Ecto neural progenitor cell (in vitro differentiated cells): ENCODE results near the gene ZFP69B.
A peak's percentile ranks its signal among the peaks of the same experiment; 100 is the strongest.

ENCODE experiments used
- DNase-seq: peaks from one replicate; pipeline ENCODE4 v3.0.0-alpha.2; 2018; ENCODE audit warnings: low spot score

The ZFP69B gene

DNA sequence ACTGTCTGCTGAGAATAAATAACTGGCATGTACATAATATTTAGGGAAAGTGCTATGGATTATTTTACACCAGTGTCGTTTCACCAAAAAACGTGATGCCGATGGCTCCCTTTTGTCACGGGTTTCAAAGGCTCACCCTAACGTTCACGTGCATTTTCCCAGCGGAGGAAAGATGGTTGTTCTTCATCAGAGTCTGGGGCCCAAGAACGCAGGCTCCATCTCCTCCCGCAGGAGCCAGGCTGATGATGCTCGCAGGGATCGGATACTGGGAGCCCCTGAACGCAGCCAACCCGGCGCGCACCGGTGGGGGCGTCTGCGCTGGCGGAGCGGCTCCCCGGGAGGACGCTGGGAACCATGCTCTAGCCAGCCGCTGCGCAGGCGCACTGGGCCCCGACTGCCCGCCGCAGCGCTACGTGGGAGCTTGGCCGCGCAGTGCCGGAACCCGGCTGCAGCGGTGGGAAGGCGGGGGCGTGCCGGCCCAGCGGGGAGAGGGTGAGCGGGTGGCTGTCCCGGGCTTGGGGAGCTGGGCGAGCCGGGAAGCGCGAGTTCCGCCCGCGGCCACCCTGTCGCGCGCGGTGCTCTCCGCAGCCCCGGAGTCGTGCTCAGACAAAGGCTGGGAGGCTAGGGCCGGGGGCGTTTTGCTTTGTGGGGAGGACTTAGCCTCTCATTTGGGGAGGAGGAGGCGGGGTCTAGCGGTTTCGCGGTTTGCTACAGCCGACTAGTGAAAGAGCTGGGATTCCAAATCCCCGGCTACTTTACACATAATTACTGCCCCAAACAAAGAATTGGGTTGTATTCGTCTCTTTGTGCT lies at the start of gene ZFP69B:
TSS of gene ZFP69B (plus strand) at position 793 of the 811 bp plus-strand sequence. CDS start 486 bp downstream, outside the sequence.
- DNase-seq, result peak; percentile 96

DNA sequence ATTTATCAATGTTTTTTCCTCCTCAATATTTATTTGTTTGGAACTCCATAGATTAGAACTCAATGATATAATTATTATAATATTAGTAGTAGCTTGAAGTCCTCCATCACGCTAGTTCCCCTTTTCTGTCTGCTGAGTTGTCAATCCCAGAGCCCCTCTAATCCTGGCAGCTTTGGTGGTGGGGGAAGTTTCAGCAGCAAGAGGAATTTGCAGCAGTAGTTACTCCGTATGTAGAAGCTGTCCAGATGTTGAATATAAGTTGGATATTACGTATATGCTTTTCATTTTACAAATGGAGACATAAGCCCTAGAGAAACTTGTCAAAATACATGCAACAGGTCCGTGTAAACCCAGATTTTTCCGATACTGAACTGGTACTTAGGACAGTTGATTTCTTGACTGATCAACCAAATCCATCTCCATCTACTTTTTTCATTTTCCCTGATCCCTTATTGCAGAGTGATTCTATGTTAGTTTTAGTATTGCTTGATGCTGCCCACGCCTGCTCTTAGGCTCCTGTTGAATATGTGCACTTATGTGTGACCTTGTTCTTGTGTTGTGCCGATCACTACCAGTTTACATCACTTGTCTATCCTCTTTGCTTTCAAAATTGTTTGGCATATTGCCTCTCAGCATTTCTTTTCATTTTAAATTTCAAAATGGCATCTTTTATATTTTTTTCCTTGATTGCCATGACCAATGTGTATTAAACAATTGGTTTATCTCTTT lies 48.6 kb upstream of the ZFP69B start:
- DNase-seq, result no peak

DNA sequence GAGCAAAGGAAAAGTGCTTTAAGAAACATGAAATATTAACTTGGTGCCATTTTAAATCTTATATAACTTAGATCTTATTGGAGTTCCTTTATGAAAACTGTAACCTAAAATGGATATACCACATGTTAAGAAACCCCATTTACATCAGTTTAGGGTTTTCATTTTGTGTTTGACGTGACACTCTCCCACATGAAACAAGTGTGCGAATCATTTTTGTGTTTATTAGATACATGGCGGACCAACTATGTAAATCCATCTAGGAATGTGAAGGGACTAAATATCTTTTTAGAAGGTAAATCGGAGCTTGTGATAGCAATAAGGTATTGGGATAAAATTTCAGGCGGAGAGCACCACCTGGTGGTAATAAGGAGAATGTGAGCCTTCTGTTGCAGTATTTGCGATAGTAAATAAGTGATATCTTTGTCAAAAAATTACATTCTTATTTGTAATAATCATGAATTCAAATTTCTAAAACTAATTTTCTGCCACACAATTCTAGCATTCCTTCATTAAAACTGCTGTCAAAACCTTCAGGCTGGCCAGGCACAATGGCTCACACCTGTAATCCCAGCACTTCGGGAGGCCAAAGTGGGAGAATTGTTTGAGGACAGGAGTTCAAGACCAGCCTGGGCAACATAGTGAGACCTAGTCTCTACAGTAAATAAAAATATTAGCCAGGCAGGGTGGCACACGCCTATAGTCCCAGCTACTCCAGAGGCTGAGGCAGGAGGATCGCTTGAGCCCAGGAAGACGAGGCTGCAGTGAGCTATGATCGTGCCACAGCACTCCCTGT lies 45.4 kb upstream of the ZFP69B start:
- no peak for DNase-seq

DNA sequence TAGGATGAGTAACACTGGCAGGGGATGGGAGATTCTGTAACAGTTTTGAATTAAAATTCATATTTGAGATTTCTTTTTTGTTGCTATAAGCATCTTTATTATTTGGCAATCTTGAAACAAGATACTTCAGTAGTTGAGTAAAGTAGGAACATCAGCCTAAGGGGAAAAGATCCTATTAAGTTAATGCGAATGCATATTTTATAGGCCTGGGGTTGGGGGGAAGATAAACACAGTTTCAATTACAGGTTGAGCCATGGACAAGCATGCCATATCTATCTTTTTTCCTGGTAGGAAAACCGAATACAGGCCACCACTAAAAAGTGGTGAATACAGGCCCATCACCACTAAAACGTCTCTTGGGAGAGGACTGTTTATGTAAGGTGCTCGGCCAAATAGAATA lies 44.5 kb upstream of the ZFP69B start:
- DNase-seq, result no peak

DNA sequence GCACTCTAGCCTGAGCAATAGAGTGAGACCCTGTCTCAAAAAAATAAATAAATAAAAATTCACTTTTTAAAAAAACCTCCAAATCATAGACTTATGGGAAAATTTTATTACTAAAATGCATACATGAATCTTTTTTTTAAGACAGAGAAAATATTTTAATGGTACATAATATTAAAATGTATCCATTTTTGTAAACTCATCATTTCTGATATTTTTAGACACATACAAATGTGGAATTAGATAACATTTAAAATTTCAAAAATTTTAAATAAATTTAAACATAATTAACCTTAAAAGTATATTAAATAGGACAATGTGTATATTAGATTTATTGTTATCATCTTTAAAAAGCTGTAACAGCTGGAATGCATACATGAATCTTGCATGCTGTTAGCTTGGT lies 42.8 kb upstream of the ZFP69B start:
- DNase-seq, result no peak

DNA sequence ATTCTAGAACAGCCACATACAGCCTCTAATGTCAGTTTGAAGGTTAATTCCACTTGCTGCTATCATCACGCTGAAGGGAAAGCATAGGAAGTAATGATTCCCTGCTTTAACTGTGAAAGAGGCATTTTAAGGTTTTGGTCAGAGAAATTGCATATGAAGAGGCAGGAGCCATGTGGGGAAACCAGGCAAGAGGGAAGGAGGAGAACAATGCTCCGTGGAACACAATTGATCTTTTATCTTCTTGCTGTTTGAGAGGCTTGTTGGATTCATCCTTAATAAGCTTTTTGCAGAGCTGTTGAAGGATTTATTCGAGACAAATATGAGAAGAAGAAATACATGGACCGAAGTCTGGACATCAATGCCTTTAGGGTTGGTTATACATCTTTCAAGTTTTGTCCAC lies 40.8 kb upstream of the ZFP69B start:
- DNase-seq, result no peak

DNA sequence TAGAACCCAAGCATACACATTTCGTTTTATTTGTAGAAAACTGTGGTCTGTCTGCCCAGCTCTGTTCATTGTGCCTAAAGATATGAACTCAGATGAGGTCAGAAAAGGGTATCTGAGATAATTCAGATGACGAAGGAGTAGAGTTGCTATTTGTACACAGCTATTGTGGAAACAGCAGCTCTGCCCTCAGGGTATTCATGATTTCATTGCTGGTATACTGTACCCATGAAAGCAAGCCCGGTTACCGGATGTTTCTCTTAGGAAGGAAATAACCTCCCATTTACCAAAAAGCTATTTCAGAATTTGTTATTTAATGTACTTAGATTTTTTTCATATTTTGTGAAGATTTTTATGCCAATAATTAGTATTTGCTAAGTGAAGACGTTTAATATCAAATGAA lies 39.0 kb upstream of the ZFP69B start:
- no peak for DNase-seq

DNA sequence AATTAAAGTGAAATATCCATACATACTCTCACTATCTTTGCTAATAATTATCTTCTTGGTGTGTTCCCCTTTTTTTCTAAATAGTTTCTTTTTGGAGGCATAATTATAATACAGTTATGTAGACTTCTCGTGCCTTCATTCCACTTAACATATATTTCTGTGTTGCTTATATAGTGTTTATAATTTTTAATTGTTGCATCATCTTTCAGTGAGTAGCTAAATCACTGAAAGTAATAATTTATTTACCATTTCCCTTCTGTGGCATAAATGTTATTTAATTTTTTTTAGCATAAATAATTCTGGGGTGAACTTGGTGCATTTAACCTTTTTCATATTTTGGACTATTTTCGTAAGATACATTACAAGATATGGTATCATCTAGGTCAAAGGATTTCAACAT lies 38.4 kb upstream of the ZFP69B start:
- no peak for DNase-seq

DNA sequence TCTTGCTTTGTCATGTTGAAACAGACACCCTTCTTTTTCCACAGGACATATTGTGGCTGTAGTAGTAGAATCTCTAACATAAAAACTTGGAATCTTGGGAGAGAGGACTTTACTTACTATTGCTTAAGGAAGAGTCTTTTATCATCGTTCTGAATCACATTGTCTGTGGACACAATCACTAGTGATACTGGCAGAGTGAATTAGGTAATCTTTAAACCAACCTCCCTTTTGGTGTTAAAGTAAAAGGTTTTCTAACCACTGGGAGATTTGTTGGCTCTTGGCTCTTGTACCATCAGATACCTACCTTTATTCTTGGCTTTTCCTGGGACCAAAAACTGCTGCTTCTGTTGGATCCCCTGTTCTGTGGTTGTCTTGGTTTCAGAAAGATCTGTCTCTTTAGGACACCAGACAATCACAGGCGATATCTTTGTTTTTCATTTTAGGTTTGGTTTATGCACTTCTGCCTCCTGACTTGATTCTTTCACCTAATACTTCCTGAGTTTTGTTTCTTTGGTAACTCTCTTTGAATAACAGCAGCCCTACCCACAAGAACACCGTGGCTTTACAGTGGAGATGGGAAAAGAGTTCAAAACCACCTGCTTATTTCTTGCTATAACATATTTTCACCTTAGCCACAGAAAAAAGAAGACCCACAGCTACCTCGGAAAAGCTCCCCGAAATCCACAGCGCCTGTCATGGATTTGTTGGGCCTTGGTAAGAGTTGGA lies 36.6 kb upstream of the ZFP69B start:
- DNase-seq, result no peak

DNA sequence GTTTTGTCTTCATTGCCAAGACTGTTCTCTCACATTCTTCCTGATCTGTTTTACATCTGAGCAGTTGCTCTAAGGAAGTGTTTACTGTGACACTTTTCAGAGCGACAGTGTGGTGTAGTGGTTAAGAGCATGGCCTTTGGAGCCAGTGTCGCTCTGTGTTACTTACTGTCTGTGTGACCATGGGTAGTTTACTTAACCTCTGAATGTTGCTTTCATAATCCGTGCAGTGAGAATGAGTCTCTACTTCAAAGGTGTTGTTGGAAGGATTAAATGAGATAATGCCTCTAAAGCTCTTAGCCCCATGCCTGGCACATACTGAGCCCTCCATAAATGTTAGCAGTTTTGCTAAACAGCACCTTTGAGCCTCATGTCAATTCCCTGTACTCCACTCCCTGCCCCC lies 35.9 kb upstream of the ZFP69B start:
- DNase-seq, result no peak

DNA sequence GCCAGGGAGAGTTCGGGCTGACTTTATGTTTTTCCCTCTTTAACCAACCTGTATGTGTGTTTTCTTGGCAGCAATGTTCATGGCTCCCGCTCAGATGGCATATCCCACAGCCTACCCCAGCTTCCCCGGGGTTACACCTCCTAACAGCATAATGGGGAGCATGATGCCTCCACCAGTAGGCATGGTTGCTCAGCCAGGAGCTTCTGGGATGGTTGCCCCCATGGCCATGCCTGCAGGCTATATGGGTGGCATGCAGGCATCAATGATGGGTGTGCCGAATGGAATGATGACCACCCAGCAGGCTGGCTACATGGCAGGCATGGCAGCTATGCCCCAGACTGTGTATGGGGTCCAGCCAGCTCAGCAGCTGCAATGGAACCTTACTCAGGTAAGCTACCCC lies 33.6 kb upstream of the ZFP69B start:
- DNase-seq, result no peak

DNA sequence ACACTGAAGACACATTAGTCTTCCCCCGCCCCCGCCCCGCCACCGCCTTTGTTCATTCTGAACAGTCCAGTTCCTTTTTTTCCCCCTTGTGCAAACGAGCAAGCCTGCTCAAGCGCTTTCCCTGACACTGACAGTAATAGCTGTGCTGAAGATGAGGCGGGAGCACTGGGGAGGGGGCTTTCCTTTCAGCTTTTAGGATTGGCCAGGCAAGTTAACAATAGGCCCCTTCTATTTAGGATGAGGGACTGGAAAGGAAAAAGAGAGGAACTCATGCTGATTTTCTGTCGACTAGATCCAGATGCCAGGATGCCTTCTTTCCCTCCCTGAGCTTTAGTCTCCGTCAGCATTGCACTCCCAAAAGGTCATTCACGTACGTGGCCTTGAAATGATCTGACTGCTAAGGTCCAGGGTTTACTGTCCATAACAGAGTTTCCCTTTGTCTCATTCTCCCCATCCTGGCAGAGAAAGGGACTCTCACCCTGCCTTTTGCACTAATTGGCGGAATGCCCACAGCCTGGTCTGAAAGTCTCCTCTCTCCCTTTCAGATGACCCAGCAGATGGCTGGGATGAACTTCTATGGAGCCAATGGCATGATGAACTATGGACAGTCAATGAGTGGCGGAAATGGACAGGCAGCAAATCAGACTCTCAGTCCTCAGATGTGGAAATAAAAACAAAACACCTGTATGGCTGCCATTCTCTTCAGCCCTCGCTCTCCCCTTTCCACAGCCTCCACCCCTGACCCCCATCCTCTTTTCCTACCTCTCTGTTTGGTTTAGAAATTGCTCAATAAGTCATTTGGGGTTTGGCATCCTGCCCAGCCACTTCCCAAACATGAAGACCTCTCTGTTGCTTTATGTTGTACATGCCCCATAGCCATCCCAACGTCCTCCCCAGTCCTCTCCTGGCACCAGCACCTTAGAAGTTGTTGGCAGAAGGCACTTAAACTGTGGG lies 28.6 kb upstream of the ZFP69B start:
- peak; percentile 52 for DNase-seq

DNA sequence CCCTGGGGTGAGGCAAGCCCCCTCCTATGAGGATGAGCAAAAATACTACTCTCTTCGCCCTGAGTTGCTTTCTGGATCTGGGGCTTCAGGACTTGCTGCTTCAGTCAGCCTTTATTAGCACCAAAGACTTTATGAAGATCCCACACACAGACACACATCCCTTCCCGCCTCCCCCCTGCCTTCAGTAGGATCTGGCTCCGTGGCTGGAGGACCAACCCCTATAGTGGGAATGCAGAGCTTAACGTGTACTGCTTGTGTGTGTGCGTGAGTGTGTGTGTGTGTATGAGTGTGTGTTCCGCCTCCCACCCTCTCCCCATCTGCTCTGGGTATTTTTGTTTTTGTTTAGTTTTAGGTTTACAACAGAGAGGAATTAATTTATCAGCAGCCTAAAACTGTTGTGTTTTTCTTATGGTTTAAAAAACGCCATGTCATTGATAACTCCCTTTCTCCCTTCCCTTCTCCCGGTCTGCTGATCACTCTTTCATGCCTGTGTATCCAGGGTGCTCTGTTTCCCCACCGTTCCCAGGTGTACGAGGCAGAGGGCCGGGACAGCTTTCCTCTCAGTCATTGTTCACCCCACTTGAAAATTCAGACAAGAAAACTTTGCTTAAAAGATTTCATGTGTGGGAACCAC lies 27.5 kb upstream of the ZFP69B start:
- no peak for DNase-seq

DNA sequence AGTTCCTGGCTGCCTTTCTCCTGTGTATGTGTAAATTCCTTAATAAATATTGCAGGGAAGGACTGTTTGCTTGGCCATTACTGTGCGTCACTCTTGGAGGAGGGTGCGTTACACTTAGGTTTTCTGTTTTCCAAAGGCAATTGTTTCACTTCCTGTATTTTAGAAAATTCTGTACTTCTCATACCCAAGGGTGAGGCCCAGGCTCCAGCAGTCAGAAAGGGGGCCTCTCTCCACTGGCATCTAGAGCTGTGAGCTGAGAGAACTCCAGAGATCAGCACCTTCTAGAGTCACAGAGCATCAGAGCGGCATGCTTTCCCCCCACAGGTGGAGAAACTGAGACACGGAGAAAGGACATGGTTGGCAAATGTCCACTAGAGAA lies 27.0 kb upstream of the ZFP69B start:
- no peak for DNase-seq

DNA sequence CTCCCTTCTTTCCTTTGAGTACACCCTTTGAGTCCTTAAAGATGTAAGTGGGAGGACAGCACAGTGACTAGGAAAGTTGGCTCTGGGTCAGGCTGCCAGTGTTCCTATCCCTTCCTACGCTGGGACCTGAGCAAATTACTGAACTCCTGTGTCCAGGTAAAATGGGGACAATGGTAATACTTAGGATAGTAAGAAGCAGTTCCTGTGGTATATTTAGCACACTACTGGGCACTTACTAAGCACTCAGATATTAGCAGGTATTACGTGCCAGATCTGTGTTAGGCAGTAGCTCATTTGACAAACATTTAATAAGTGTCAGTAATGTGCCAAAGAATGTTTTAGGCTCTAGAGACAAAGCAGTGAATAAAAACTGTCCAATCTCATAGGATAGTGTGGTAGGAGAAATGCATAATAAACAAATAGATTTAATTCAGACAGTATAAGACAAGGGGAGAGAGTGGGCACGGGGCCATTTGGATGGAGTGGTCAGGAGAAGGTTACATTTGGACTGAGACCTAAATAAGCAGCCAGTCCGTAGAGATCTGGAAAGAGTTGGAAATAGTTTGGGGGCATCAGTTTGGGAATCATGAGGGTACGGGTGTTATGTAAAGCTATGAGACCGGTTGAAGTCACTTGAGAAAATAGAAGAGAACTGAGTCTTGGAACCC lies 26.2 kb upstream of the ZFP69B start:
- DNase-seq, result no peak

DNA sequence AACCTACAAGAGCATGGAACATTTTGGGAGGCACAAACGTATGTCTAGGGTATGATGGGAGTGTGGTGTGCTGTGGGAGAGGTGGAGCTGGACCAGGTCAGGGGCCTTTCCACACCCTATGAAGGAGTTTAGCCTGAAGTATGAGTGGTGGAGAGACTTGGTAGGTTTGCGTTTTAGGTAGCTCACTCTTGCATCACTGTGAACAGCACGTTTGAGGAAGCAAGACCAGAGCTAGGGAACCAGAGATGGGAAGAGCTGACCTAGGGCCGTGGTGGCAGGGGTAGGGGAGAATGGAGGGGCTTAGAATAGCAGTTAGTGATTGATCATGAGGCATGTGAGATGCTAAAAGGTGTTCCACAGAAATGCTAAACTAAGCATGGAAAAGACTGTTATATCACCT lies 25.1 kb upstream of the ZFP69B start:
- DNase-seq, result no peak

DNA sequence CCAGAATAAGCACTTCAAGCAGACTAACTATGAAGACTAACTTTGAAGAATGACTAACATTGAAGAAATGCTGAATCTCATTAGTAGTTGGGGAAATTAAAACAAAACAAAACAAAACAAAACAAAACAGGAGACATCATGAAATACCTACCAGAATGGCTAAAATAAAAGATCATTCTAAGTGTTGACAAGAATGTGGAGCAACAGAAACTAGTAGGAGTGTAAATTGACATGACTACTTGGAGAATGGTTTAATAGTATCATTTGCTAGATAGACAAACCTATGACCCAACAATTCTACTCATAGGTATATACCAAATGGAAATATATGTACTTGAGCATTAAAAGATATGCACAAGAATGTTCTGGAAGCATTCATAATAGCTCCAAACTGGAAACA lies 18.9 kb upstream of the ZFP69B start:
- DNase-seq, result no peak

DNA sequence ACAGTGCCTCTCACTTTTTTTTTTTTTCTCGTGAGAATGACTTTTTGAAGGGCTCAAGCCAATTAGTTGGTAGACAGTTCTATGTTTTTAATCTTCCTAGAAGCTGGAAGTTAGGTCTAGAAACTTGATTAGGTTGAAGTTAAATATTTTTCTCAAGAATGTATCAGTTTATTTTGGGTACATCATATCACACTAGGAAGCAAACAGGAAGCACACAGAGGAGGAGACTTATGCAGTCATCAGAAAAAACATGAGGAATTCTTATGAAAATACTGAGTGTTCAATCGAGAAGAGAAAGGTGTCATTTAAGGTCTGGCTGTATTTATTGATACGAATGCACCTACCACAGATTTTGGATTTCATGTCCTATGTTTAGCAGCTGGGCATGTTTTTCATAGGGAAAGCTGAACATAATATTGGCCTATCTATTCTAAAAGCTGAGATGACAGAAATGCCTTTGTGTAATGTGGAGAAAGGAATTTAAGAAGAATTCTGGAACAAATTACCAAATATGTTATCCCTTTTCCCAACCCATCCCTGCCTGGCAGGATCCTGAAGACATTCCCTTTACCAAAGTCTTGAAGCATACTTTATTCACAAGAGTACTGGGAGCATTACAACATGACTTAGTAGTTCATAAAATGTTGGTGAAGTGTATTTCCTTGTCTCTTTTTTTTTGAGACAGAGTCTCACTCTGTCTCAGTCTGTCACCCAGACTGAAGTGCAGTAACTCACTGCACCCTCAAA lies 17.5 kb upstream of the ZFP69B start:
- no peak for DNase-seq

DNA sequence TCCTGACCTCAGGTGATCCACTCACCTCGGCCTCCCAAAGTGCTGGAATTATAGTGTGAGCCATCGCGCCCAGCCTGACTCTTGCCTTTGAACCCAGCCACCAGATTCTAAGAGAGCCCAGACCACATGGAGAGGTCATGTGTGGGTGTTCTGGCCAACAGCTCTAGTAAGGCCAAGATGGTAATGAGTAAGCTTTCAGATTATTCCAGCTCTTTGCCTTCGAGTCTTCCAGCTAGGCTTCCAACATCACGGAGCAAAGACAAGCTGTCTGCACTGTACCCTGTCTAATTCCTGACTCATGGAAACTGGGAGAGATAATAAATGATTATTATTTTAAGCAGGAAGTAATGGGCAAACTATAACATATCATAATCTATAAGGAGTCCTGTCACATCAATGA lies 14.8 kb upstream of the ZFP69B start:
- DNase-seq, result no peak
